B cell (primary cell): ENCODE measurements around the gene GBP2. TPM values are rescaled to one million over a fixed set of nuclear protein-coding genes. Genes with fewer than 3 reads are reported as not detected.

Experiments
- ATAC-seq: fragments of 200-7000 bp; cut with Tn5 transposase; one replicate; pipeline ENCODE4 v1.10.0; 2021; ENCODE audit warnings: low read depth, mild to moderate bottlenecking, moderate number of reproducible peaks, moderate library complexity
- CTCF ChIA-PET: fragments of 350-600 bp; sonication (Branson Sonifier 250); formaldehyde crosslinking; loops from one replicate; lab custom pipeline; 2021; ENCODE audit warnings: antibody characterized with exemption, inconsistent platforms; lab: Charles Lee
- POLR2A ChIA-PET: fragments of 350-600 bp; sonication (Branson Sonifier 250); formaldehyde crosslinking; loops from one replicate; lab custom pipeline; 2021; ENCODE audit warnings: antibody characterized with exemption; lab: Charles Lee
- DNase-seq: peaks from one replicate; pipeline ENCODE4 v3.0.0; 2013
- H2AFZ ChIP-seq: 2 replicates; pipeline ENCODE4 v1.6.1; 2012; ENCODE audit warnings: mild to moderate bottlenecking, low read depth, low read length; ENCODE audit not compliant: insufficient read depth, poor library complexity, severe bottlenecking
- H3K27ac ChIP-seq, 2 donors: 1 replicate in 1 of 2; 2 replicates in 1 of 2; pipeline ENCODE4 v1.5.1; 2012 to 2013; ENCODE audit warnings: low read length in 2 of 2, mild to moderate bottlenecking in 2 of 2, moderate library complexity in 1 of 2
- H3K27me3 ChIP-seq, 4 experiments: fragments of 200-600 bp in 1 of 4; sonication (generic) in 1 of 4; replicated peaks in 1 of 4; 1 replicate in 2 of 4; 2 replicates in 2 of 4; pipeline versions ENCODE4 v1.6.1 to v1.7.0; 2013 to 2016; ENCODE audit warnings: low read length in 3 of 4, mild to moderate bottlenecking in 2 of 4, mixed read lengths in 1 of 4, moderate library complexity in 1 of 4; ENCODE audit not compliant: insufficient read depth in 4 of 4, control insufficient read depth in 3 of 4; ENCODE audit errors: control extremely low read depth in 1 of 4
- H3K36me3 ChIP-seq, 2 experiments: replicated peaks in 1 of 2; 1 replicate in 1 of 2; 2 replicates in 1 of 2; pipeline versions ENCODE4 v1.6.1 to v1.7.1; 2013; ENCODE audit warnings: low read length in 1 of 2; ENCODE audit not compliant: insufficient read depth in 2 of 2, control insufficient read depth in 1 of 2; ENCODE audit errors: control extremely low read depth in 1 of 2, extremely low read depth in 1 of 2
- H3K4me1 ChIP-seq, 2 donors: fragments of 200-600 bp in 1 of 2; sonication (generic) in 1 of 2; 1 replicate in 1 of 2; 2 replicates in 1 of 2; pipeline versions ENCODE4 v1.5.1 to v1.6.1; 2013 to 2017; ENCODE audit warnings: low read length in 2 of 2; ENCODE audit not compliant: control insufficient read depth in 2 of 2, insufficient read depth in 2 of 2
- H3K4me2 ChIP-seq: replicated peaks from 2 replicates; pipeline ENCODE3; 2012; ENCODE audit warnings: mild to moderate bottlenecking, low read depth, low read length; ENCODE audit not compliant: poor library complexity, severe bottlenecking
- H3K4me3 ChIP-seq, 5 experiments: fragments of 200-600 bp in 1 of 5; sonication (generic) in 1 of 5; 1 replicate in 3 of 5; 2 replicates in 2 of 5; pipeline versions ENCODE4 v1.5.1 to v1.7.0; 2011 to 2016; ENCODE audit warnings: low read length in 4 of 5, mild to moderate bottlenecking in 4 of 5, low read depth in 2 of 5, control low read depth in 1 of 5, moderate library complexity in 1 of 5; ENCODE audit not compliant: insufficient read depth in 1 of 5; ENCODE audit errors: control extremely low read depth in 1 of 5, extremely low read depth in 1 of 5
- H3K79me2 ChIP-seq: fragments of 200-600 bp; sonication (generic); one replicate; pipeline ENCODE4 v1.6.0; 2016; ENCODE audit warnings: low read length; ENCODE audit not compliant: control insufficient read depth, insufficient read depth
- H3K9ac ChIP-seq: fragments of 200-600 bp; sonication (generic); 2 replicates; pipeline ENCODE4 v1.6.1; 2017; ENCODE audit warnings: mild to moderate bottlenecking, low read length, moderate library complexity
- H3K9me3 ChIP-seq, 3 donors: one replicate each; pipeline versions ENCODE4 v1.6.1 to v1.7.1; 2013; ENCODE audit warnings: low read length in 2 of 3; ENCODE audit not compliant: control insufficient read depth in 2 of 3, insufficient read depth in 1 of 3; ENCODE audit errors: control extremely low read depth in 1 of 3
- H4K20me1 ChIP-seq: 2 replicates; pipeline ENCODE4 v1.6.0; 2012; ENCODE audit warnings: mild to moderate bottlenecking, low read length; ENCODE audit not compliant: insufficient read depth, control insufficient read depth, poor library complexity, severe bottlenecking
- H3K27ac Mint-ChIP-seq: one replicate; pipeline ENCODE4 v1.8.0; 2021; ENCODE audit warnings: mixed read lengths
- H3K27me3 Mint-ChIP-seq: one replicate; pipeline ENCODE4 v1.8.0; 2021; ENCODE audit warnings: mixed read lengths
- H3K4me1 Mint-ChIP-seq: one replicate; pipeline ENCODE4 v1.8.0; 2021; ENCODE audit warnings: mixed read lengths
- H3K4me3 Mint-ChIP-seq: one replicate; pipeline ENCODE4 v1.8.0; 2021; ENCODE audit warnings: mixed read lengths
- H3K9me3 Mint-ChIP-seq: one replicate; pipeline ENCODE4 v1.8.0; 2022; ENCODE audit warnings: mixed read lengths; ENCODE audit not compliant: insufficient read depth
- CTCF ChIP-seq: fragments of 200-600 bp; IDR thresholded peaks from one replicate; pipeline ENCODE4 v1.8.0; 2022; ENCODE audit warnings: antibody characterized with exemption, mild to moderate bottlenecking
- EZH2 ChIP-seq: IDR thresholded peaks from 2 replicates; pipeline ENCODE4 v1.6.1; 2012; ENCODE audit warnings: borderline replicate concordance, low read depth, mild to moderate bottlenecking, moderate library complexity, low read length; ENCODE audit not compliant: insufficient read depth, poor library complexity, severe bottlenecking
- WGBS: methylation state at CpG from one replicate; pipeline ENCODE4 v1.1.5; 2013; ENCODE audit warnings: missing lambda C conversion rate; ENCODE audit not compliant: insufficient coverage; 5-methylcytosine and 5-hydroxymethylcytosine counted together
- intact Hi-C: fragments of 100-400 bp; cut with micrococcal nuclease; formaldehyde crosslinking; loops from one replicate; pipeline ENCODE4 v1.10.0; 2022
- polyA plus RNA-seq: library from polyadenylated mRNA; depleted of rRNA; stranded (reverse); fragments of >200 nt; gene quantifications from 2 replicates; pipeline ENCODE4 v1.2.3, GENCODE V29; 2012
- total RNA-seq, 2 donors: library from RNA; stranded (reverse); fragments of 120-200 nt in 1 of 2; gene quantifications; 1 replicate in 1 of 2; 2 replicates in 1 of 2; pipeline versions ENCODE4 v1.2.3 to v1.2.4, GENCODE V29; 2013 to 2022

Gene GBP2
- total and polyA plus RNA-seq, 2 donors (not counting 1 experiment from before 2014, with no cell fraction given), result 8.2 to 31.9 TPM

GRCh38 chr1:89149229-89149628 is 23.3 kb upstream of the GBP2 start:
- no peak overlapping the region for H3K27ac ChIP-seq
- H3K27me3 ChIP-seq, result no peaks in the 10 kb centered on the region
- Mint-ChIP-seq H3K4me3 (no peak overlapping the region), H3K27ac (no peak overlapping the region), H3K9me3 (no peaks in the 10 kb centered on the region), H3K27me3 (peaks cover 23% of the 10 kb centered on the region), H3K4me1 (no peaks in the 10 kb centered on the region)
- no peak for ATAC-seq
- POLR2A ChIA-PET, result no interaction called here
- TF ChIP-seq CTCF (no peak), EZH2 (no peak)
- H3K4me2 ChIP-seq, result no peak overlapping the region
- no peak for DNase-seq
- H3K9me3 ChIP-seq, result no peaks in the 10 kb centered on the region
- intact Hi-C loops, result no loop called here
- H4K20me1 ChIP-seq, result no peaks in the 10 kb centered on the region
- CTCF ChIA-PET, result no interaction called here
- H3K9ac ChIP-seq, result no peak overlapping the region
- no peaks in the 10 kb centered on the region for H3K4me1 ChIP-seq
- H2AFZ ChIP-seq, result no peak overlapping the region
- WGBS, result 88% methylated on average over 2 of the region's 3 CpGs
- H3K4me3 ChIP-seq, result no peak overlapping the region
- no peaks in the 10 kb centered on the region for H3K36me3 ChIP-seq
- H3K79me2 ChIP-seq, result no peaks in the 10 kb centered on the region

GRCh38 chr1:89147678-89148658 is 22.1 kb upstream of the GBP2 start:
- H3K36me3 ChIP-seq, result no peaks in the 10 kb centered on the region
- POLR2A ChIA-PET, result no interaction called here

More at GRCh38 chr1:89147678-89148658, 22.1 kb upstream of the GBP2 start:
- intact Hi-C loops, result no loop called here
- no peak for DNase-seq
- H3K4me3 ChIP-seq, result no peak overlapping the region
- H4K20me1 ChIP-seq, result no peaks in the 10 kb centered on the region
- H3K27me3 ChIP-seq, result no peaks in the 10 kb centered on the region
- Mint-ChIP-seq H3K4me3 (no peak overlapping the region), H3K27me3 (peaks cover 23% of the 10 kb centered on the region), H3K27ac (no peak overlapping the region), H3K4me1 (no peaks in the 10 kb centered on the region), H3K9me3 (no peaks in the 10 kb centered on the region)
- no peaks in the 10 kb centered on the region for H3K4me1 ChIP-seq
- no peak for TF ChIP-seq EZH2
- TF ChIP-seq CTCF, result no peak
- CTCF ChIA-PET, result no interaction called here
- ATAC-seq, result no peak
- no peak overlapping the region for H3K27ac ChIP-seq
- H3K4me2 ChIP-seq, result no peak overlapping the region
- no peaks in the 10 kb centered on the region for H3K9me3 ChIP-seq
- no peak overlapping the region for H2AFZ ChIP-seq
- no peaks in the 10 kb centered on the region for H3K79me2 ChIP-seq
- WGBS, result 100% methylated on average over 1 of the region's 3 CpGs
- H3K9ac ChIP-seq, result no peak overlapping the region
